ENCODE measurements around the gene RPS3.

DNA sequence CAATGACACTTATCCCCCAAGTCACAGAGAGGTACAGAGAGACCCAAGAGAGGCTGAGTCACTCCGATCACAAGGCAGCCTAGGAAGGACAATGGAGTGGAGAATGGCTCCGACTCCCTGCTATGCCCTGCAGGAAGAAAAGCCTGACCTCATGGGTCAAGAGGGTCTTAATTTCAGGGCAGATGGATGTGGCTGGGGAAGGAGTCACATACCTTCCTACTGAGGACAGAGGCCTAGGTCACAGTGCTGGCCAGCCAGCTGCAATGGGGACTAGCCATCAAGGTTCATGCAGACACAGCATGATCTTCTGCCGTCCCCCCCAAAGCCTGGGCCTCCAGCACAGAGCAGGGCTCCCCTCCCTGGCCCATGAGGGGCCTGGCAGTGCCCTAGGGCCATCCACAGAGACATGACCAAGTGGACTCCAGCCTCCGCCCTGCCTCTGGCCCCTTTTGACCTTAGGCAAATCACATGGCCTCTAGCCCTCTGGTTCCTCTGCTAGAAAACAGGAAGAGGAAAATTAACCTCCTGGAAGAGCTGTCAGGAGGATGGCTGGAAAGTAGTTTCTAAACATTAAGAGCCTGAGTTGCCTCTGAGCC, 49.7 kb upstream of the RPS3 start:
- TF ChIP-seq, protein P1, sequence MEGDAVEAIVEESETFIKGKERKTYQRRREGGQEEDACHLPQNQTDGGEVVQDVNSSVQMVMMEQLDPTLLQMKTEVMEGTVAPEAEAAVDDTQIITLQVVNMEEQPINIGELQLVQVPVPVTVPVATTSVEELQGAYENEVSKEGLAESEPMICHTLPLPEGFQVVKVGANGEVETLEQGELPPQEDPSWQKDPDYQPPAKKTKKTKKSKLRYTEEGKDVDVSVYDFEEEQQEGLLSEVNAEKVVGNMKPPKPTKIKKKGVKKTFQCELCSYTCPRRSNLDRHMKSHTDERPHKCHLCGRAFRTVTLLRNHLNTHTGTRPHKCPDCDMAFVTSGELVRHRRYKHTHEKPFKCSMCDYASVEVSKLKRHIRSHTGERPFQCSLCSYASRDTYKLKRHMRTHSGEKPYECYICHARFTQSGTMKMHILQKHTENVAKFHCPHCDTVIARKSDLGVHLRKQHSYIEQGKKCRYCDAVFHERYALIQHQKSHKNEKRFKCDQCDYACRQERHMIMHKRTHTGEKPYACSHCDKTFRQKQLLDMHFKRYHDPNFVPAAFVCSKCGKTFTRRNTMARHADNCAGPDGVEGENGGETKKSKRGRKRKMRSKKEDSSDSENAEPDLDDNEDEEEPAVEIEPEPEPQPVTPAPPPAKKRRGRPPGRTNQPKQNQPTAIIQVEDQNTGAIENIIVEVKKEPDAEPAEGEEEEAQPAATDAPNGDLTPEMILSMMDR (IDR thresholded peaks at IDR 0.05) = no peak
- TF ChIP-seq EZH2 (IDR thresholded peaks at IDR 0.05; ENCODE audit: borderline replicate concordance, insufficient read depth, low read depth, low read length, poor library complexity, severe bottlenecking) = no peak
